K562 (cell line): ENCODE data around the gene VPS13D. TPM values are rescaled to one million over a fixed set of nuclear protein-coding genes. Genes with fewer than 3 reads are reported as not detected.

ENCODE experiments used
- ATF7 ChIP-seq: fragments of 450-650 bp; IDR thresholded peaks from 2 replicates; pipeline ENCODE4 v1.7.1; 2014; ENCODE audit warnings: mild to moderate bottlenecking, moderate library complexity
- CBFA2T3 ChIP-seq: fragments of 450-650 bp; IDR thresholded peaks from 2 replicates; pipeline ENCODE4 v1.6.1; 2017
- CXXC5 ChIP-seq: fragments of 250-450 bp; sonication (Bioruptor Pico); IDR thresholded peaks from 2 replicates; pipeline ENCODE4 v1.8.0; 2022; ENCODE audit warnings: inconsistent platforms, mild to moderate bottlenecking, moderate library complexity
- HMG20B ChIP-seq: fragments of 250-450 bp; sonication (Bioruptor Pico); IDR thresholded peaks from 2 replicates; pipeline ENCODE4 v1.5.0; 2021; ENCODE audit warnings: mild to moderate bottlenecking
- ILK ChIP-seq: fragments of 450-650 bp; IDR thresholded peaks from 2 replicates; pipeline ENCODE4 v1.6.1; 2016; ENCODE audit warnings: missing genetic modification characterization, low read depth, mild to moderate bottlenecking, missing compliant biosample characterization, moderate library complexity, borderline replicate concordance
- KDM4B ChIP-seq, 2 experiments: fragments of 450-650 bp in 1 of 2; sonication (generic) in 1 of 2; IDR thresholded peaks; 2 replicates each; pipeline ENCODE4 v1.6.1; 2016 to 2017; ENCODE audit warnings: borderline replicate concordance in 2 of 2, antibody characterized with exemption in 1 of 2, low read depth in 1 of 2, mild to moderate bottlenecking in 1 of 2
- KHSRP ChIP-seq: fragments of 450-650 bp; IDR thresholded peaks from 2 replicates; pipeline ENCODE4 v1.6.1; 2017
- MAX ChIP-seq: sonication (generic); formaldehyde crosslinking; IDR thresholded peaks from 2 replicates; pipeline ENCODE4 v1.9.0; 2022; ENCODE audit warnings: mild to moderate bottlenecking, missing genetic modification reagents
- POLR3A ChIP-seq: IDR thresholded peaks from 2 replicates; pipeline ENCODE4 v1.6.1; 2011; ENCODE audit warnings: borderline replicate concordance, mild to moderate bottlenecking, moderate library complexity; ENCODE audit not compliant: insufficient read length, insufficient read depth; ENCODE audit errors: extremely low read depth
- PRPF4 ChIP-seq: fragments of 200-400 bp; formaldehyde crosslinking; IDR thresholded peaks from one replicate; pipeline ENCODE4 v1.6.1; 2017; ENCODE audit warnings: low read length, low read depth, mild to moderate bottlenecking; ENCODE audit not compliant: insufficient read depth, poor library complexity, severe bottlenecking
- TCF7L2 ChIP-seq: fragments of 150-350 bp; IDR thresholded peaks from 2 replicates; pipeline ENCODE4 v1.6.1; 2016; ENCODE audit warnings: low read depth, mild to moderate bottlenecking, low read length, moderate library complexity
- TEAD1 ChIP-seq, 2 experiments: fragments of 450-650 bp in 1 of 2; sonication (generic) in 1 of 2; formaldehyde crosslinking; IDR thresholded peaks; 2 replicates each; pipeline versions ENCODE4 v1.4.0 to v1.8.0; 2020 to 2022; ENCODE audit warnings: mild to moderate bottlenecking in 2 of 2, missing genetic modification reagents in 1 of 2
- TOE1 ChIP-seq, 2 experiments: fragments of 450-650 bp in 1 of 2; sonication (generic) in 1 of 2; formaldehyde crosslinking in 1 of 2; IDR thresholded peaks; 2 replicates each; pipeline versions ENCODE4 v1.7.1 to v1.8.0; 2016 to 2022; ENCODE audit warnings: borderline replicate concordance in 2 of 2, mild to moderate bottlenecking in 2 of 2, antibody characterized with exemption in 1 of 2, inconsistent platforms in 1 of 2, low read depth in 1 of 2, missing genetic modification reagents in 1 of 2, moderate library complexity in 1 of 2
- UBTF ChIP-seq, 2 experiments: IDR thresholded peaks; 2 replicates each; pipeline ENCODE4 v1.6.1; 2012; ENCODE audit warnings: improper control_type of control experiment in 2 of 2, low read depth in 2 of 2, low read length in 2 of 2, borderline replicate concordance in 1 of 2
- ZNF197 ChIP-seq: fragments of 200-800 bp; sonication (Bioruptor generic); IDR thresholded peaks from 2 replicates; pipeline ENCODE4 v1.6.1; 2016; ENCODE audit warnings: low read depth, missing genetic modification characterization, missing compliant biosample characterization
- ZNF695 ChIP-seq: fragments of 450-650 bp; formaldehyde crosslinking; IDR thresholded peaks from 2 replicates; pipeline ENCODE4 v1.4.0; 2020; ENCODE audit warnings: mild to moderate bottlenecking, moderate library complexity
- ZNF780A ChIP-seq: fragments of 250-450 bp; sonication (Bioruptor Pico); IDR thresholded peaks from 2 replicates; pipeline ENCODE4 v1.5.0; 2021; ENCODE audit warnings: mild to moderate bottlenecking
- polyA plus RNA-seq, 8 experiments: library from polyadenylated mRNA; depleted of rRNA in 4 of 8; stranded (reverse) in 5 of 8; unstranded in 3 of 8; fragments of >200 nt; fragmentation: Nextera tagmentation in 2 of 8; fragmentation: Illumina TruSeq in 1 of 8; extraction: Ambion mirVana in 2 of 8; extraction: Trizol in 1 of 8; gene quantifications; 2 replicates each; pipeline versions ENCODE4 v1.2.1 to v1.2.3, GENCODE V29; 2011 to 2014; ENCODE audit warnings: inconsistent platforms in 1 of 8, missing spikeins in 1 of 8
- total RNA-seq, 7 experiments: library from RNA; depleted of rRNA in 6 of 7; stranded (reverse); fragments of >200 nt in 6 of 7; fragmentation: Illumina TruSeq in 2 of 7; extraction: Trizol in 2 of 7; gene quantifications; 2 replicates each; pipeline versions ENCODE4 v1.2.1 to v1.2.3, GENCODE V29; 2011 to 2021; ENCODE audit warnings: low replicate concordance in 1 of 7
- TF ChIP-seq, protein P1 (sequence below), 2 experiments: IDR thresholded peaks; 2 replicates each; pipeline ENCODE4 v1.6.1; 2011; ENCODE audit warnings: borderline replicate concordance in 1 of 2, control low read depth in 1 of 2, low read depth in 1 of 2, low read length in 1 of 2, mild to moderate bottlenecking in 1 of 2, mixed read lengths in 1 of 2, moderate library complexity in 1 of 2; ENCODE audit not compliant: insufficient read depth in 1 of 2, insufficient read length in 1 of 2, poor library complexity in 1 of 2, severe bottlenecking in 1 of 2; ENCODE audit errors: extremely low read depth in 1 of 2
- TF ChIP-seq, protein P2 (sequence below): sonication (generic); formaldehyde crosslinking; IDR thresholded peaks from 2 replicates; pipeline ENCODE4 v1.8.0; 2022; ENCODE audit warnings: mild to moderate bottlenecking, missing genetic modification reagents, borderline replicate concordance

The VPS13D gene
- total and polyA plus RNA-seq, 9 of the 15 experiments (the other 6 are each of a cell fraction or from before 2014, with no cell fraction given), result 6.1 to 51.5 (median 38.5) TPM

DNA sequence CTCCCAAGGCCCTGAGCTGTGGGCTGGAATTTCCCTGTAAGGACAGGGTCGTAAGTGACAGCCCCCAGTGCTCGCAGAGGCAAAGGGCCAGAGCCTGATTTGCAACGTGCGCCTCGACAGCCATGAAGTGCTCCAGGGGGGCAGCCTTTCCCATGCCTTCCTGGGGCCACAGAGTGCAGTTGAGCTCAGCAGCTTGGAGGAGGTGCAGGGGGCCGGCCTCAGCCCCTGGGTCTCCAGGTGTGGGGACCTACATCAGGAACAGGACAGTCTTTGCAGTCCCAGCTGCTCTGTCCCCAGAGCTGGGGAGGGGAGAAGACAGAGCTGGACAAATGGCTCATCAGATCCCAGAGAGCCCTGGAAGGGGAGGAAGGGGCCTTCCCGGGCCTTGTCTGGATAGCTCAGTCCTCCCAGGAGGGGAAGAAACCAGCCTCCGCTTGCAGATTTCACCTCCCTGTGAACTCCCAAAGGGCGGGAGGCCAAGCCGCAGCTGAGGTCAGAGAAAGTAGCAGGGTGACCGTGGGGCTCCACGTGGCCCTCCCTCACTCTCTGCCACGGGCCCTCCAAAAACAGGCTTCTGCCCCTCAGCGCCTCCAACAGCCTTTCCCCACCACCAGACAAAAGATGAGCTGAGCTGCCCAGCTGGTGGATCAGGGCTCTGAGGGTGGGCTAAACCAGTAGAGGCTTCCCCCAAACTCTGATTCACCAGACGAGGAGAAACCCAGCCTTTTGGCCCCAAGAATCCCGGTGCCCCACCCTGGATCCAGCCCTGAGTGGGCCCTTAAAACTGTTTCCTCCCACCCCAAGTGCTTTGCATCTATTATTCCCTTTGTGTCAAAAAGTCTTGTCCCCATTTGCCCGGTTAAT, 311.7 kb downstream of the VPS13D start (continued):
- TF ChIP-seq, protein P1, sequence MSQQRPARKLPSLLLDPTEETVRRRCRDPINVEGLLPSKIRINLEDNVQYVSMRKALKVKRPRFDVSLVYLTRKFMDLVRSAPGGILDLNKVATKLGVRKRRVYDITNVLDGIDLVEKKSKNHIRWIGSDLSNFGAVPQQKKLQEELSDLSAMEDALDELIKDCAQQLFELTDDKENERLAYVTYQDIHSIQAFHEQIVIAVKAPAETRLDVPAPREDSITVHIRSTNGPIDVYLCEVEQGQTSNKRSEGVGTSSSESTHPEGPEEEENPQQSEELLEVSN (IDR thresholded peaks at IDR 0.05; ENCODE audit: borderline replicate concordance in 1 of 2, extremely low read depth in 1 of 2, insufficient read depth in 1 of 2, insufficient read length in 1 of 2, low read depth in 1 of 2, low read length in 1 of 2, poor library complexity in 1 of 2, severe bottlenecking in 1 of 2), result peak; percentile 92 to 98
- no peak for TF ChIP-seq ILK
- TF ChIP-seq POLR3A, result no peak
- TF ChIP-seq ZNF695 (CRISPR knock-in tag), result no peak
- TF ChIP-seq TEAD1 (CRISPR knock-in tag; IDR thresholded peaks at IDR 0.05), result no peak
- TF ChIP-seq PRPF4, result no peak
- TF ChIP-seq ATF7, result peak; percentile 61; the same call in 1 of the 2 replicates
- peak; percentile 74 for TF ChIP-seq CXXC5 (CRISPR knock-in tag)
- peak; percentile 65; the same call in 1 of the 2 replicates for TF ChIP-seq ZNF197 (CRISPR knock-in tag)
- TF ChIP-seq UBTF (IDR thresholded peaks at IDR 0.05; ENCODE audit: borderline replicate concordance in 1 of 2, low read depth in 2 of 2, low read length in 2 of 2), result peak in 1 of 2 experiments; percentile 65; a peak in 1 of 4 replicates
- no peak for TF ChIP-seq HMG20B (CRISPR knock-in tag)
- TF ChIP-seq, protein P2, sequence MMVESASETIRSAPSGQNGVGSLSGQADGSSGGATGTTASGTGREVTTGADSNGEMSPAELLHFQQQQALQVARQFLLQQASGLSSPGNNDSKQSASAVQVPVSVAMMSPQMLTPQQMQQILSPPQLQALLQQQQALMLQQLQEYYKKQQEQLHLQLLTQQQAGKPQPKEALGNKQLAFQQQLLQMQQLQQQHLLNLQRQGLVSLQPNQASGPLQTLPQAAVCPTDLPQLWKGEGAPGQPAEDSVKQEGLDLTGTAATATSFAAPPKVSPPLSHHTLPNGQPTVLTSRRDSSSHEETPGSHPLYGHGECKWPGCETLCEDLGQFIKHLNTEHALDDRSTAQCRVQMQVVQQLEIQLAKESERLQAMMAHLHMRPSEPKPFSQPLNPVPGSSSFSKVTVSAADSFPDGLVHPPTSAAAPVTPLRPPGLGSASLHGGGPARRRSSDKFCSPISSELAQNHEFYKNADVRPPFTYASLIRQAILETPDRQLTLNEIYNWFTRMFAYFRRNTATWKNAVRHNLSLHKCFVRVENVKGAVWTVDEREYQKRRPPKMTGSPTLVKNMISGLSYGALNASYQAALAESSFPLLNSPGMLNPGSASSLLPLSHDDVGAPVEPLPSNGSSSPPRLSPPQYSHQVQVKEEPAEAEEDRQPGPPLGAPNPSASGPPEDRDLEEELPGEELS (CRISPR knock-in tag), result peak; percentile 68; the same call in 1 of the 2 replicates
- no peak for TF ChIP-seq TCF7L2
- TF ChIP-seq TOE1 (IDR thresholded peaks at IDR 0.05; ENCODE audit: borderline replicate concordance), result 0 out of 2 replicates have a peak, but pooled peaks have one; percentile 15
- TF ChIP-seq TOE1 (CRISPR knock-in tag; IDR thresholded peaks at IDR 0.05; ENCODE audit: borderline replicate concordance, low read depth), result no peak
- no peak for TF ChIP-seq ZNF780A (CRISPR knock-in tag)
- peak; percentile 96 for TF ChIP-seq MAX (CRISPR knock-in tag)
- TF ChIP-seq KHSRP, result no peak
- TF ChIP-seq CBFA2T3, result peak; percentile 53; the same call in 1 of the 2 replicates
- no peak for TF ChIP-seq KDM4B (IDR thresholded peaks at IDR 0.05; ENCODE audit: borderline replicate concordance in 2 of 2, low read depth in 1 of 2)
